GM12873 (cell line): Measurements from ENCODE around the gene CLDN3.

Source experiments
- TF ChIP-seq, protein P1 (sequence below): IDR thresholded peaks from 2 replicates; pipeline ENCODE4 v1.5.1; 2012; ENCODE audit warnings: low read depth, mild to moderate bottlenecking, moderate library complexity, low read length, control low read depth; ENCODE audit not compliant: insufficient read depth; ENCODE audit errors: missing control alignments

Gene CLDN3, protein sequence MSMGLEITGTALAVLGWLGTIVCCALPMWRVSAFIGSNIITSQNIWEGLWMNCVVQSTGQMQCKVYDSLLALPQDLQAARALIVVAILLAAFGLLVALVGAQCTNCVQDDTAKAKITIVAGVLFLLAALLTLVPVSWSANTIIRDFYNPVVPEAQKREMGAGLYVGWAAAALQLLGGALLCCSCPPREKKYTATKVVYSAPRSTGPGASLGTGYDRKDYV

DNA sequence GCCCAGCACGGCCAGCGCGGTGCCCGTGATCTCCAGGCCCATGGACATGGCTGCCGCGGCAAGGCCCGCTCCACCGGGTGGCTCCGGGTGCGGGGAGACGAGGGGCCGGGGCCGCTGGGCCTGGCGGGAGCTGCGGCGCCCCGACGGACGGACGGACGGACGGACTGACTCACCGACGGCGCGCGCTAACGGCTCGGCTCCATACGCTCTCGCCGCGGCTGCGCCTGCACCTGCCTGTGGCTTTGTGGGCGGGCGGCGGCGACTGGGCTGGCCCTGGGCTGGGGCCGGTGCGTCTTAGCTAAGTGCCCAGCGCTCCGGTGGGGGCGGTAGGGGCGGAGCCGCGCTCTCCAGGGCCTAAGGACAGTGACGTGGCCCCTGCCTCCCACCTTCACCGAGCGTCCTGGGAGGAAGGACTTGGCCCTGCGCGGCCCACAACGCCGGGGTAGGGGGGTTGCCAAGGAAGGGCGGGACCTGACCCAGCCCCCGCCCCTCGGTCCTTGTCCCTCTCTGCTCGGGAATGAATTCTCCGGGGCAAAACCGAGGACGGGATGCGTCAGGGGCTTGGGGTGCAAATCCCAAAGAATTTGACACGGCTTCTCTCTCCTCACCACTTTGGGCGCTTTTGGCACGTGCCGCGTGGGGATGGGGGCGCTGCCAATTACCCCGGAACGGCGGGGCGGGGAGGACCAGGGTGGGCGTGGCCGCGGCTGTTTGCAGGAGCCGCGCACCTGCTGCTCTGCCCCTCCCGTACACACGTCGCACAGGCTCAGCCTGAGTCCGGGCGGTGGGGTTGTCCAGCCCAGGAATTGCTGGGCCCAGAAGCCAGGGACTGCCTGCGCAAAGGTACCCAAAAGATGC is at the start of gene CLDN3:
Gene CLDN3 (minus strand): TSS at position 269 of the 858 bp plus-strand sequence. CDS start 221 bp downstream, at position 48.
- TF ChIP-seq, protein P1, sequence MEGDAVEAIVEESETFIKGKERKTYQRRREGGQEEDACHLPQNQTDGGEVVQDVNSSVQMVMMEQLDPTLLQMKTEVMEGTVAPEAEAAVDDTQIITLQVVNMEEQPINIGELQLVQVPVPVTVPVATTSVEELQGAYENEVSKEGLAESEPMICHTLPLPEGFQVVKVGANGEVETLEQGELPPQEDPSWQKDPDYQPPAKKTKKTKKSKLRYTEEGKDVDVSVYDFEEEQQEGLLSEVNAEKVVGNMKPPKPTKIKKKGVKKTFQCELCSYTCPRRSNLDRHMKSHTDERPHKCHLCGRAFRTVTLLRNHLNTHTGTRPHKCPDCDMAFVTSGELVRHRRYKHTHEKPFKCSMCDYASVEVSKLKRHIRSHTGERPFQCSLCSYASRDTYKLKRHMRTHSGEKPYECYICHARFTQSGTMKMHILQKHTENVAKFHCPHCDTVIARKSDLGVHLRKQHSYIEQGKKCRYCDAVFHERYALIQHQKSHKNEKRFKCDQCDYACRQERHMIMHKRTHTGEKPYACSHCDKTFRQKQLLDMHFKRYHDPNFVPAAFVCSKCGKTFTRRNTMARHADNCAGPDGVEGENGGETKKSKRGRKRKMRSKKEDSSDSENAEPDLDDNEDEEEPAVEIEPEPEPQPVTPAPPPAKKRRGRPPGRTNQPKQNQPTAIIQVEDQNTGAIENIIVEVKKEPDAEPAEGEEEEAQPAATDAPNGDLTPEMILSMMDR, result no peak

DNA sequence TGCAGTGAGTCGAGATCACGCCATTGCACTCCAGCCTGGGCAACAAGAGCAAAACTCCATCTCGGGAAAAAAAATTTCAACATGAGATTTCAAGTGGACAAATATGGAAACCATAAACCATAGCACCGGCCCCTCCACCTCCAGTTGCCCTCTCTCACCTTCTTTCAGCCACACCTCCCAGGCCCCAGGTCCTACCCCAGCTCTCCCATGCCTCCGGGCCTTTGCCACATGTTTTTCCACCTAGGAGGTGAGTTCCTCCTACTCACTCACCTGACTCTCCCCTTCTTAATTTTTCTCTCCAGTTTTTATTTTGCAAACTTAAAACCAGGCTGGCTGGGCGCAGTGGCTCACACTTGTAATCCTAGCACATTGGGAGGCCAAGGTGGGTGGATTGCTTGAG is 47.1 kb upstream of the CLDN3 start:
- TF ChIP-seq, protein P1, result no peak

DNA sequence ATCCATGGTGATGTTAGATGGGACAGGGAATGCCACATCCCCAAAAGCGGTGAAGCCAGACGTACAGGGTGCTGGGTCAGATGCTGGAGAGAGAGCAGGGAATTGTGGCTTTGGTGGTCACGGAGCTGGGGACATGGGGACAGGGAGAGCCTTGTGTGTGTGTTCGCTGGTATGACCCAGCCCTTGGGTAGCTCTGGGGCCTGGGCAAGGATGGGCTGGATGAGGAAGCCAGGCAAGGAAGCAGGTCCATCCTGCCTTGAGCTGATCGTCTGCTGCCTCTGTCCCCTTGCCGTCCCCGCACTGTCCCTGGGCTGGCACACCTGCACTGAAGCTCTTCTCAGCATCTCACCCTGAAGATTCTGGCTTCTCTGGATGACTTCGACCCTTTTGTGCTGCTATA is 45.4 kb upstream of the CLDN3 start:
- TF ChIP-seq, protein P1, result no peak

DNA sequence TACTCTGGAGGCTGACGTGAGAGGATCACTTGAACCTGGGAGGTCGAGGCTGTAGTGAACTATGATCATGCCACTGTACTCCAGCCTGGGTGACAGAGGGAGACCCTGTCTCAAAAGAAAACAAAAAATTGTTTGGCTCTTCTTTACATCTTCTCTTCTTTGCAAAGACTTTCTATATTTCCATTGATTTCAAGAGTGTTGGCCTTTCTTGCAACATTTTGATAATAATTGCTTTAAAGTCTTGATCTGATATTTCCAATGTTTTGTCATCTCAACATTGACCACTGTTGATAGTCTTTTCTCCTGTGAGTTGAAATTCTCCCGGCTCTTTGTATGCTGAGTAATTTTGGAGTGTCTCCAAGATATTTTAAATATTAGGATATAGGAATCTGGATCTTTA is 42.9 kb upstream of the CLDN3 start:
- TF ChIP-seq, protein P1, result no peak

DNA sequence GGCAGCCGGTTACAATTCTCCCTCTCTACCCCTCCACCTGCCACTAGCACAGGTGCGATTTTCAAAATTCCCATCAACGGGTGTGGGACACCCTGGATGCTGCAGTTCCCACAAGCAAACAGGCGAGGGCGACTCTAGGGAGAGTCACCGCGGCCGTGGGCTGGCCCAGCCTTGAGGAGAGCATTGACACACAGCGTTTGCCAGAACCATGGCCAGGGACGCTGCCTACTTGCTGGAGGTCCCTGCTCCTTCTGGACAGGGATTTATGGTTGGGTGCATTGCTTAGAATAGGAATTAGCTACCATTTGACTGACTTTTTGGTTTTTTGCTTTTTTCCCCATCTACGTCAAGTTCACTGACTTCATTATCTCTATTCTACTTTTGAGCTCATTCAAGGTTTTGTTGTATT is 41.7 kb upstream of the CLDN3 start:
- TF ChIP-seq, protein P1, result peak; percentile 91

DNA sequence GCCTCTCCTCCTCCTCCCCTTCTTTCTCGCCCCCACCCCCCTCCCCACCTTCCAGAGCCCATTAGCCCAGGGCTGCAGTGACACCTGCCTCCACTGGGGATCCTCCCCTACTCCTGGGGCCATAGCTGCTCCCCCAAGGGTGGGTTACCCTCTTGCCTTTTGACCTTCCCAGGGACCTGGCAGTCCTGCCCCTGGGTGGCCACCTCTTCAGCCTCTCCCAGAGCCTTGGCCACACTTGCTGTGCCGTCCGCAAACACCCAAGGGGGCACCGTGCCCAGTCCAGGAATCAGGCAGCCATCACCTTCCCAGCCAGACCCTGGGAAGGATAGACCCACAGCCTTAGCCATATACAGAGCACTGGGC is 40.9 kb upstream of the CLDN3 start:
- TF ChIP-seq, protein P1, result no peak

DNA sequence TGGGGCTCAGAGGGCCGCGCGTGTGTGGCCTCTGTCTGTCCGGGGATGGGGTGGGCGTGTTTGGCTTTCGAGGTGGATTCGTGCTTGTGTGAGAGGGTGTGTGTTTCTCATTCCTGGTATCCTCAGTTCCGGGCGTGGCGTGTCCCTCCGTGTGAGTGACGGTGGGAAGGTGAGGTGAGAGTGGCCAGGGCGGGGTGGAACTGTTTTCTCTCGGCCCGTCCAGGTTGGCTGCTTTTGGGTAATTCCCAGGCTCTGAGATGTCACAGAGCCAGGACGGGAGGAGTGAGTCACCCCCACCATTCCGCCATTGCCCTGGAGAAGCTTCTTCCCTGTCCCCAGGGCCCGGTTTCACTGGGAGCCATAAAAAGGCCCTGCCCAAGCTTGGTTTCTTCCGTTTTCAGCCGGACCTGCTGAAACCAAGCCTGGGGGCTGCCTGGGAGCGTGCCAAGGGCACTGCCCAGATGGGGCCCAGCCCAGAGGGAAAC is 39.4 kb upstream of the CLDN3 start:
- TF ChIP-seq, protein P1, result no peak
